Regular cardiac myocyte (primary cell): Measurements from ENCODE around the gene TMEM269. TPM values are rescaled to one million over a fixed set of nuclear protein-coding genes. Genes with fewer than 3 reads are reported as not detected.

ENCODE experiments used
- total RNA-seq: library from RNA; depleted of rRNA; stranded (reverse); fragments of >200 nt; gene quantifications from 2 replicates; pipeline ENCODE4 v1.2.3, GENCODE V29; 2014

The TMEM269 gene, protein sequence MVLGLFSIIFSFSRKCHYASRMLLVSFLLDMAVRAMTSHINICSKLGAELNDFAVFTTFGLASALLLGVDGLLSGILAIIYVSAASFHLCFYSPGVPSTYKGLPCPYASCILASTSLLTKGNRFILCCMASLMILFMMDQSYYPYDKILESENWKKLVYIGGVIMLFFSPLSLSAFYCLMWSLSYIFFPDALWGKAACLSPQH
- total RNA-seq, result under 0.01 TPM in 1 of 2 replicates, not detected in the other

DNA sequence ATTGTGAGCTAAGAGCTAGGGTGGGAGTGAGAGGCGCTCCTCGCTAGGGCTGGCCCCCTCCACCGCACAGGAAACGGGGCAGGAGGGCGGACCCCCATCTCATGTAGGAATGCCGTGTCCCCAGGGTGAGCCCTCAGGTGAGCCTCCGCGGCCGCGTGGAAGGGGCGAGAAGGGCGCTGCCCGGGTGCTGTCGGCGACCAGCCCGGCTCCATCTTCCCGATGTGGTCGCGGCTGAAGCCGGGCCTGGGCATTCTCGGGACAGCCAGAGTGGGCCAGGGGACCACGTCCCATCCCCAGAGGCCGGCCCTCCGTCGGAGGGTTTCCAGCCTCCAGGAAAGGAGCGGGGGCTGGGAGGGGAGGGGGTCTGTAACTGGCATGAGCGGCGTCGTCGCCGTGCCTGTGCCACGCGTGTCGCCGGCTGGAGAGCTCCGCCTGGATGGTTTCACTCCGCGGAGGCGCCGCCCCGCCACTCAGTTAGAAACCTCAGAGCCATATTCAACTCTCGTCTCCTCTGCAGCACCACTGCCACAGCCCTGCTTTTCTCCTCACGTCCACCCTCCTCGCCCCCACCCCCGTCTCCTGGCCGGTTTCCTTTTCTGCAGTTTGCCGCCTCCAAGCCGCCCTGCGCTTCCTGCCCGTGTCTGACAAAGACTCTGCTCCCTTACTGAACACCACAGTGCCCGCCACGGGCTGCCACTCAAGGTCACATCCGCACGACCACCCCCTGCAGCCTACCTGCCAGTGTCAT, at the start of gene TMEM269:
TSS of gene TMEM269 (plus strand) at position 46 of the 748 bp plus-strand sequence. CDS start 4,903 bp downstream, outside the sequence.

DNA sequence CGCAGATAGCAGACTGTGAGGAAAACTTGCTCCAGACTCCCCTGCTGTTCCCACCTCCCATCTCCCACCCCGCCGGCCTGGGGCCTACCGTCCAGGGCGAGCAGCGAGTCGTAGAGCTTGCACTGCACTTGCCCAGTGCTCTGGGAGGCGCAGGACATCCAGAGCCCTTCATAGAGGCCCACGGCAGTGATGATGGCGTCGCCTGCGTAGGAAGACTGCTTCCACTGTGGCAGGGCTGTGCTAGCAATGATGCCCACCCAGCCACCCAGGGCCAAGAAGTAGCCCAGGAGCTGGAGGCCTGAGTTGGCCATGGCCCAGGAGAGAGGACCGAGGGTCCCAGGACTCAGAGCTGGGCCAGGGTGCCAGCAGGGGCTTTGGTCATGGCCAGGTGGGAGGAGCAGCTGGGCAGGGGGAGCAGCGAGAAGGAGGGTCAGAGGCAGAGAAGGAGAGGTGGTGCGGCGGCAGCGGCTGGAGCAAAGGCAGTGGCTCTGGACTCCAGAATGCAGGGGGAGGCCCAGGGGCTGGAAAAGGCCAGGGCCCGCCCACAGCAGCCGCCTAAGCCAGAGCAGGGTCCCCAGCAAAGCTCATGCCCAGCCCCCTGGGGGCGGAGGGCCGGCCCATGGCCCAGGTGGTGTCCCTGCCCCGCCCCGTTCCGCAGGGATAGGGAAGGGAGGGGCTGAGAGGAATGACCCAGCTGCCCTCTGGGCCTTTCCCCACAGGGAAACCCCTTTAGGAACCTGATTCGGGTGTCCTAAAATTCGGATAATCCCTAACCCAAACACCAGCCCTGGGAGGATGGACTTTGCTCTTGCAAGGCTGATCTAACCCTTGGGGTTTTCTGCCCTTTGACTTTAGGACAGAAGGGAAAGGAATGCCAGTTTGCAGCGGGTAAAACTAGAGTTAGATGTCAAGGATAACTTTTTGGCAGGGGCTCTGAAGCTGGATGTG, 44.8 kb upstream of the TMEM269 start, which contains the start of gene CLDN19:
TSS of gene CLDN19 (minus strand) at position 484 of the 948 bp plus-strand sequence. CDS start at position 311, 173 bp downstream.

DNA sequence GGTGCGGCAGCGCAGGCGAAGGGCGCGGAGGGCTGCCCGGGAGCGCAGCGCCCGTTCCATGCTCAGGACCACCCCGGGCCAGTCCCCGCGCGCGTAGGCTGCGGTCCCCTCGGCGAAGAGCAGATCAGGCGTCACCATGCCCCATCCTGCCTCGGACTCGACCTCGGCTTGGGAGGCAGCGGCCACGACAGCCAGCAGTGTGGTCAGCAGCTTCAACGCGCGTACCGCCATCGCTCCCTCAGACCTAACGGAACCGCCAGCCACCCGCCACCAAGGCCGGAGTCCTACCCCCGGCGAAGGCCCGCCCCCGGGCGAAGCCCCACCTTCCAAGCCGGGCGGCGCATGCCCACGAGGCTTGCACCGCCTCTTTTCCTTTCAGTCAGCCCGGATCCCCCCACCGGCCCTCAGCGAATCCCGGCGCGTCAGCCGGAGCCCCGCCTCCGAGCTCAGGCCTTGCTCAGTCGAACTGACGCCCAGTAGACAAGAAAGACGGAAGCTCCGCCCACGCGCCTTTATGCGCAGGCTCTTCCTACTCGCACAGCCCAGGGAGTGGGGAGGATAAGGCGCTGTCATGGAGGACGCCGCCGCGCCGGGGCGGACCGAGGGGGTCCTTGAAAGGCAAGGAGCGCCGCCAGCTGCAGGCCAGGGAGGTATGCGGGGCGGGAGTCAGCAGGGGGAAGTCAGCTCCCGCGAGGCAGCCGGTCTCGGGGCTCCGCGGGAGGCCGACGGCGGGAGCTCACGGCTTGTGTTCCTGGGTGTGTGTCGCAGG, 17.9 kb upstream of the TMEM269 start, which contains the start of the genes C1orf50 and P3H1:
TSS of gene C1orf50 (plus strand) at position 509 of the 769 bp plus-strand sequence. CDS start at position 572, 63 bp downstream.
TSS of gene P3H1 (minus strand) at position 288 of the 769 bp plus-strand sequence. CDS start at position 231, 57 bp downstream.

DNA sequence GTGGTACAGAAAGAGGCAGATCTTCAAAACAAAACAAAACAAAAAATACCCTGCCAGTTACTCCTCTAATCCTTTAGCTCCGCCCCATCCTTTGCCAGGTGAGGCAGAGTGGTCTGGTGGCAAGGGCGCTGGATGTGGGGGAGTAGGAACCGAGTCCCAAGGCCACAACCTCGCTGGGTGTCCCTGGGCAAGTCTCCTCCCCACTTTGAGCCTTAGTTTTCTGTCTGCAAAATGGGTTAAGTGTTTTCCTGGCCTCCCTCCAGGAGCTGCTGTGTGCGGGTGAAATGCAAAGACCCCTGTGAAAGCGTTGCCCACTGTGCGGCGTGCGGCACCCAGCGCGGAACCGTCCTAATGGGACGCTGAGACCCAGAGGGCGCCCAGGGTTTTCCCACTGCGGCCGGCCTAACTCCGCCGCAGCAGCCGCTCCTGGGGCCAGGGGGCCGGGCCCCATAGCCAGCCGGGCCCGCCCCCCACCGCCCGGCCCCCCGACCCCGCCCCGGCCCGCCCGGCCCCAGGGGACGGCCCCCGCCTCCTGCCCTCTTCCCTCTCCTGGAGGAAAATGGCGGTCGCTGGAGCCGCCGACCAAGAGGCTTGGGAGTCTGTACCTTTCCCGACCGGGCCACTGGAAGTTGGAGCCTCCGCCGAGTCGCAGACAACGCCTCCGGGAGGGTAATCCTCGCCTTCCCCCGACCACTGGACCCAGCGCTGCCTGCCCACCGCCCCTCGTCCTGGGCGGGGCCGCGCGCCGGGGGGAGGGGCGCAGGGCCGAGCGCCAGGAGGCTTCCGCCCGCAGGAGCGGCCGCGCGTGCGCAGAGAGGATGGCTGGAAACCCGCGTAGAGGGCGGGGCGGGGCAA, 32.0 kb downstream of the TMEM269 start, which contains the start of the genes ERMAP and SVBP:
TSS of gene ERMAP (plus strand) at position 538 of the 855 bp plus-strand sequence. CDS start 13,327 bp downstream, outside the sequence.
TSS of gene SVBP (minus strand) at position 813 of the 855 bp plus-strand sequence. CDS start 853 bp downstream, outside the sequence.

DNA sequence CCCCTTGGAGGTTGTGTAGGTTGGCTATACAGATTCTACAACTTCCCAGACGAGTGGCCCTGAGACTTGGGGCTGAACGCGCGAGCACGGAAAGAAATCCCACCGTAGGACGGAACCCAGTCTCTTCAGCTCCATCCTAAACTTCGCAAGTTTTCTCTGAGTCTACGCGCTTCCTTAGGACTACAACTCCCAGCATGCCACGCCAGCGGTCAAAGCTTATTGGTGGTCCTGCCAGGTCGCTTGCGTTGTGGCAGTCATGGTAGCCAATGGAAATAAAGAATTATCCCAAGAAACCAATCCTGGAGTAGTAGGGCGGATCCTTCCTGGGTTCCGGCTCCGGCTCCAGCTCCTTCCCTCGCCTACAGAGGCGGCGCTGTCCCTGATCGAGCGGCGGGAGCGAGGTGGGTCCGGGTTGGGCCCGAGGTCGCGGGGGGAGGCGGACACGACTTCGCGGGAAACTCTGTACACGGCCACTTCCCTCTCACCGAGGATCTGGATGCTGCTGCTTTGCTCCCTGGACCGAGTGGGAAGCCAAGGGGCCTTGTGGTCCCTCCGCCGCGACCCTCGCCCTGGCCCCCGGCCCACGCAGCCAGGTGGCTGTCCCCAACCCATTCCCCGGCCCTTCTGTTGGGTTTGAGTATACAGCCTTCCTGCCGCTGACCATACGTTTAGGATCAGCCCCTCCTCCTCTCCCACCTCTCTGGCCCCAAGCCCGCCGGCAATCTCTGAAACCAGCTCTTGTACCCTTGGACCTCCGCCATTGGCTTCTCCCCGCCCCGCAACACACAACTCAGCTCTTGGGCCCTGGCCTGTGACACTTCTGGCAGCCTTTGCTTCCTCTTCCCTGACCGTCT, 61.7 kb downstream of the TMEM269 start, which contains the start of gene ZNF691:
TSS of gene ZNF691 (plus strand) at position 357 of the 854 bp plus-strand sequence. CDS start 3,046 bp downstream, outside the sequence.

Other genes with a start within 250 kb of the TMEM269 start
- gene PPIH, start 126.6 kb upstream of the TMEM269 start, total RNA-seq, result 20.6 and 46.4 TPM in 2 replicates
- 682 and 884 TPM in 2 replicates for gene YBX1, start 102.6 kb upstream of the TMEM269 start, total RNA-seq
- gene CLDN19, start 44.8 kb upstream of the TMEM269 start, total RNA-seq, result under 0.01 TPM in 1 of 2 replicates, not detected in the other
- 111 and 118 TPM in 2 replicates for gene P3H1, start 18.0 kb upstream of the TMEM269 start, total RNA-seq
- gene C1orf50, start 17.7 kb upstream of the TMEM269 start, total RNA-seq, result 5.0 and 5.9 TPM in 2 replicates
- gene ERMAP, start 32.1 kb downstream of the TMEM269 start, total RNA-seq, result 5.2 and 12.4 TPM in 2 replicates
- gene SVBP, start 32.4 kb downstream of the TMEM269 start, total RNA-seq, result 9.9 and 11.5 TPM in 2 replicates
- gene ZNF691, start 61.6 kb downstream of the TMEM269 start, total RNA-seq, result 8.4 and 13.2 TPM in 2 replicates
- gene SLC2A1, start 173.9 kb downstream of the TMEM269 start, total RNA-seq, result 192 and 231 TPM in 2 replicates